ENCODE data around the gene SDK1. TPM values are rescaled to one million over a fixed set of nuclear protein-coding genes. Genes with fewer than 3 reads are reported as not detected.

The SDK1 gene
- total RNA-seq, 1 donor from 2014 or later, result 1.3 TPM

GRCh38 chr7:3564231-3564630 lies 263.2 kb downstream of the SDK1 start:
- Mint-ChIP-seq H3K9me3 (no peaks in the 10 kb centered on the region), H3K4me3 (no peak overlapping the region), H3K36me3 (ENCODE audit: low read depth) (no peaks in the 10 kb centered on the region), H3K27ac (no peak overlapping the region), H3K27me3 (peaks cover 3% of the 10 kb centered on the region), H3K4me1 (no peaks in the 10 kb centered on the region)
- ChIA-PET POLR2A (no interaction called here), CTCF (no interaction called here)
- TF ChIP-seq CTCF (IDR thresholded peaks at IDR 0.05), result no peak
- DNase-seq, result no peak
- no peak for ATAC-seq (ENCODE audit: low read depth)
- intact Hi-C loops (cut with micrococcal nuclease), result no loop called here

GRCh38 chr7:3568516-3568915 lies 267.5 kb downstream of the SDK1 start:
- no peaks in the 10 kb centered on the region for H3K9me3 Mint-ChIP-seq
- no peaks in the 10 kb centered on the region for H3K36me3 Mint-ChIP-seq (ENCODE audit: low read depth)
- DNase-seq (no peak), ATAC-seq (ENCODE audit: low read depth) (no peak)
- H3K4me3 Mint-ChIP-seq, result no peak overlapping the region
- POLR2A ChIA-PET, result no interaction called here
- no peak overlapping the region for H3K27ac Mint-ChIP-seq
- peaks cover 8% of the 10 kb centered on the region for H3K27me3 Mint-ChIP-seq
- no peaks in the 10 kb centered on the region for H3K4me1 Mint-ChIP-seq
- intact Hi-C loops (cut with micrococcal nuclease), result no loop called here
- TF ChIP-seq CTCF (IDR thresholded peaks at IDR 0.05), result no peak
- CTCF ChIA-PET, result no interaction called here

GRCh38 chr7:3569643-3570042 lies 268.6 kb downstream of the SDK1 start:
- CTCF ChIA-PET, result no interaction called here
- H3K9me3 Mint-ChIP-seq, result no peaks in the 10 kb centered on the region
- DNase-seq (no peak), ATAC-seq (ENCODE audit: low read depth) (no peak)
- no peak overlapping the region for H3K4me3 Mint-ChIP-seq
- H3K36me3 Mint-ChIP-seq (ENCODE audit: low read depth), result no peaks in the 10 kb centered on the region
- intact Hi-C loops (cut with micrococcal nuclease), result no loop called here
- no peaks in the 10 kb centered on the region for H3K4me1 Mint-ChIP-seq
- H3K27ac Mint-ChIP-seq, result no peak overlapping the region
- H3K27me3 Mint-ChIP-seq, result peaks cover 12% of the 10 kb centered on the region
- POLR2A ChIA-PET, result no interaction called here
- no peak for TF ChIP-seq CTCF (IDR thresholded peaks at IDR 0.05)

- CTCF ChIA-PET, result no interaction called here
- no peak for TF ChIP-seq CTCF (IDR thresholded peaks at IDR 0.05)
- Mint-ChIP-seq H3K27ac (no peak overlapping the region), H3K36me3 (ENCODE audit: low read depth) (no peaks in the 10 kb centered on the region), H3K4me1 (no peaks in the 10 kb centered on the region), H3K4me3 (no peak overlapping the region), H3K27me3 (peaks cover 15% of the 10 kb centered on the region), H3K9me3 (peaks cover 12% of the 10 kb centered on the region)
- intact Hi-C loops (cut with micrococcal nuclease), result loop anchor here (2.0 kb wide), 1 partner anchor 20 kb away; no protein-coding TSS in a partner anchor
- DNase-seq (no peak), ATAC-seq (ENCODE audit: low read depth) (no peak)
- POLR2A ChIA-PET, result no interaction called here
Observed at GRCh38 chr7:3573151-3573550, 272.1 kb downstream of the SDK1 start.

- H3K9me3 Mint-ChIP-seq, result peaks cover 21% of the 10 kb centered on the region
- POLR2A ChIA-PET, result interaction anchor here (0.7 kb wide), 1 partner anchor 96 kb away, joined by 3 read pairs; no protein-coding TSS in a partner anchor
- no peak overlapping the region for H3K4me3 Mint-ChIP-seq
- intact Hi-C loops (cut with micrococcal nuclease), result no loop called here
- no peak for ATAC-seq (ENCODE audit: low read depth)
- peaks cover 15% of the 10 kb centered on the region for H3K27me3 Mint-ChIP-seq
- no peak for DNase-seq
- no peak overlapping the region for H3K27ac Mint-ChIP-seq
- no peaks in the 10 kb centered on the region for H3K36me3 Mint-ChIP-seq (ENCODE audit: low read depth)
- no peak for TF ChIP-seq CTCF (IDR thresholded peaks at IDR 0.05)
- CTCF ChIA-PET, result no interaction called here
- no peaks in the 10 kb centered on the region for H3K4me1 Mint-ChIP-seq
Observed at GRCh38 chr7:3574386-3574785, 273.3 kb downstream of the SDK1 start.

Measured in activated B cell treated with CpG ODN at 0.5 μM for 24 hours (primary cell).